Sigmoid colon (tissue), 7 donors: ENCODE data around the gene STEAP1B. TPM values are rescaled to one million over a fixed set of nuclear protein-coding genes. Genes with fewer than 3 reads are reported as not detected.

ENCODE experiments used
- DNase-seq: peaks from one replicate; pipeline ENCODE4 v3.0.0-alpha.2; 2019
- H3K27ac ChIP-seq, 4 donors: fragments of 200-600 bp; sonication (generic); one replicate each; pipeline ENCODE4 v1.5.1; 2016 to 2019; ENCODE audit warnings: mild to moderate bottlenecking in 1 of 4
- H3K27me3 ChIP-seq, 3 donors: fragments of 200-600 bp; sonication (generic); one replicate each; pipeline ENCODE4 v1.5.1; 2019; ENCODE audit warnings: mild to moderate bottlenecking in 1 of 3
- H3K36me3 ChIP-seq, 4 donors: fragments of 200-600 bp; sonication (generic); one replicate each; pipeline ENCODE4 v1.5.1; 2016 to 2019
- H3K4me1 ChIP-seq, 4 donors: fragments of 200-600 bp; sonication (generic); one replicate each; pipeline ENCODE4 v1.5.1; 2017 to 2019
- H3K4me3 ChIP-seq, 4 donors: fragments of 200-600 bp; sonication (generic); one replicate each; pipeline ENCODE4 v1.5.1; 2017 to 2019; ENCODE audit warnings: mild to moderate bottlenecking in 2 of 4, moderate library complexity in 1 of 4
- H3K9me3 ChIP-seq, 4 donors: fragments of 200-600 bp in 3 of 4; sonication (generic) in 3 of 4; one replicate each; pipeline versions ENCODE4 v1.5.1 to v1.6.1; 2013 to 2019
- EP300 ChIP-seq, 4 donors: sonication (generic); formaldehyde crosslinking; IDR thresholded peaks; one replicate each; pipeline ENCODE4 v1.6.1; 2017; ENCODE audit warnings: antibody characterized with exemption in 4 of 4
- POLR2A ChIP-seq, 2 donors: fragments of 450-650 bp; IDR thresholded peaks; one replicate each; pipeline ENCODE4 v1.6.1; 2016; ENCODE audit warnings: antibody characterized with exemption in 2 of 2, mild to moderate bottlenecking in 2 of 2, moderate library complexity in 2 of 2
- POLR2AphosphoS5 ChIP-seq, 4 donors: sonication (generic); formaldehyde crosslinking; IDR thresholded peaks; one replicate each; pipeline ENCODE4 v1.6.1; 2017; ENCODE audit warnings: antibody characterized with exemption in 4 of 4
- WGBS, 2 donors: extraction: QIAGEN DNeasy Blood & Tissue Kit; methylation state at CpG; one replicate each; pipeline ENCODE4 v1.1.7; 2013; 5-methylcytosine and 5-hydroxymethylcytosine counted together
- intact Hi-C: fragments of 100-400 bp; cut with DNase I; formaldehyde crosslinking; loops from one replicate; pipeline ENCODE4 v1.15.1; 2023
- polyA plus RNA-seq, 3 donors: library from polyadenylated mRNA; stranded (reverse); fragments of 200-250 nt; gene quantifications; one replicate each; pipeline ENCODE4 v1.2.3, GENCODE V29; 2013
- total RNA-seq, 4 donors: library from RNA; depleted of rRNA; stranded (reverse); fragments of >200 nt; gene quantifications; one replicate each; pipeline ENCODE4 v1.1.0, GENCODE V29; 2016
- TF ChIP-seq, protein P1 (sequence below), 4 experiments: fragments of 450-650 bp in 3 of 4; fragments of 200-600 bp in 1 of 4; IDR thresholded peaks; one replicate each; pipeline ENCODE4 v1.5.1; 2016 to 2019; ENCODE audit warnings: antibody characterized with exemption in 4 of 4, mild to moderate bottlenecking in 3 of 4, moderate library complexity in 2 of 4
- donor health status: healthy with polysubstance abuse.
- donor health status: Bipolar disorder and iron deficiency.
- donor health status: healthy.

The STEAP1B gene
- total and polyA plus RNA-seq, 7 donors = 0.33 to 2.1 (median 1.3) TPM; not detected in 1

DNA sequence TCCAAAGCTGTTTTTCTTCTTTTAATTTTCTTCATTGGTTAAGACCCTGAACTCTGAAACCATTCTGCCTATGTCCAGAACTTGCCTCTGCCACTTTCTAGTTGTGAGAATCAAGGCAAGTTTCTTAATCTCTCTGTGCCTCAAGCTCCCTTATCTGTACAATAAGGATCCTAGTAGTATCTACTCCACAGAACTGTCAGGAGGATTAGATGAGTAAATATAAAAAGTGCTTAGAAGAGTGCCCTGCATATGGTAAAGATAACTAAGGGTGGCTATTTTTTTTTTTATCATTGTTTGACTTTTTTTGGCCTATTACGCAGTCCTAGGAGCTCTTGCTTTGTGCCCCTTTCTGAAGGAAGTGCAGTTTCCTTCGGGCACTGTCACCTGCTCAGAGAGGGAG lies 96.6 kb downstream of the STEAP1B start:
- 96 to 97% methylated on average over 2 of the region's 2 CpGs for WGBS, 2 donors
- Histone ChIP-seq H3K4me3 (no peak overlapping the region), H3K27ac (no peak overlapping the region), H3K36me3 (no peaks in the 10 kb centered on the region), H3K9me3 (no peaks in the 10 kb centered on the region), H3K27me3 (no peaks in the 10 kb centered on the region), H3K4me1 (no peaks in the 10 kb centered on the region)
- intact Hi-C loops = no loop called here
- DNase-seq = no peak
- no peak for TF ChIP-seq POLR2AphosphoS5 (IDR thresholded peaks at IDR 0.05)
- no peak for TF ChIP-seq POLR2A (IDR thresholded peaks at IDR 0.05)
- TF ChIP-seq, protein P1, sequence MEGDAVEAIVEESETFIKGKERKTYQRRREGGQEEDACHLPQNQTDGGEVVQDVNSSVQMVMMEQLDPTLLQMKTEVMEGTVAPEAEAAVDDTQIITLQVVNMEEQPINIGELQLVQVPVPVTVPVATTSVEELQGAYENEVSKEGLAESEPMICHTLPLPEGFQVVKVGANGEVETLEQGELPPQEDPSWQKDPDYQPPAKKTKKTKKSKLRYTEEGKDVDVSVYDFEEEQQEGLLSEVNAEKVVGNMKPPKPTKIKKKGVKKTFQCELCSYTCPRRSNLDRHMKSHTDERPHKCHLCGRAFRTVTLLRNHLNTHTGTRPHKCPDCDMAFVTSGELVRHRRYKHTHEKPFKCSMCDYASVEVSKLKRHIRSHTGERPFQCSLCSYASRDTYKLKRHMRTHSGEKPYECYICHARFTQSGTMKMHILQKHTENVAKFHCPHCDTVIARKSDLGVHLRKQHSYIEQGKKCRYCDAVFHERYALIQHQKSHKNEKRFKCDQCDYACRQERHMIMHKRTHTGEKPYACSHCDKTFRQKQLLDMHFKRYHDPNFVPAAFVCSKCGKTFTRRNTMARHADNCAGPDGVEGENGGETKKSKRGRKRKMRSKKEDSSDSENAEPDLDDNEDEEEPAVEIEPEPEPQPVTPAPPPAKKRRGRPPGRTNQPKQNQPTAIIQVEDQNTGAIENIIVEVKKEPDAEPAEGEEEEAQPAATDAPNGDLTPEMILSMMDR (IDR thresholded peaks at IDR 0.05) = no peak
- no peak for TF ChIP-seq EP300 (IDR thresholded peaks at IDR 0.05)

- no peaks in the 10 kb centered on the region for H3K27me3 ChIP-seq
- no peak overlapping the region for H3K27ac ChIP-seq
- 70 to 75% methylated on average over 2 of the region's 2 CpGs for WGBS, 2 donors
- H3K4me3 ChIP-seq = no peak overlapping the region
- TF ChIP-seq, protein P1 (IDR thresholded peaks at IDR 0.05) = no peak
- TF ChIP-seq POLR2A (IDR thresholded peaks at IDR 0.05) = no peak
- TF ChIP-seq POLR2AphosphoS5 (IDR thresholded peaks at IDR 0.05) = no peak
- TF ChIP-seq EP300 (IDR thresholded peaks at IDR 0.05) = no peak
- no peak for DNase-seq
- H3K36me3 ChIP-seq = no peaks in the 10 kb centered on the region
- intact Hi-C loops = no loop called here
- H3K4me1 ChIP-seq = no peaks in the 10 kb centered on the region
- no peaks in the 10 kb centered on the region for H3K9me3 ChIP-seq
These were observed 97.7 kb downstream of the STEAP1B start for GRCh38 chr7:22402250-22402649.

- intact Hi-C loops = no loop called here
- Histone ChIP-seq H3K27ac (no peak overlapping the region), H3K36me3 (no peaks in the 10 kb centered on the region), H3K4me1 (no peaks in the 10 kb centered on the region), H3K27me3 (no peaks in the 10 kb centered on the region), H3K4me3 (no peak overlapping the region), H3K9me3 (no peaks in the 10 kb centered on the region)
- no peak for TF ChIP-seq POLR2A (IDR thresholded peaks at IDR 0.05)
- TF ChIP-seq, protein P1 (IDR thresholded peaks at IDR 0.05) = no peak
- no peak for TF ChIP-seq EP300 (IDR thresholded peaks at IDR 0.05)
- no peak for TF ChIP-seq POLR2AphosphoS5 (IDR thresholded peaks at IDR 0.05)
- DNase-seq = no peak
- 87 to 92% methylated on average over 3 of the region's 3 CpGs for WGBS, 2 donors
These were observed 98.9 kb downstream of the STEAP1B start for GRCh38 chr7:22400936-22401553.

DNA sequence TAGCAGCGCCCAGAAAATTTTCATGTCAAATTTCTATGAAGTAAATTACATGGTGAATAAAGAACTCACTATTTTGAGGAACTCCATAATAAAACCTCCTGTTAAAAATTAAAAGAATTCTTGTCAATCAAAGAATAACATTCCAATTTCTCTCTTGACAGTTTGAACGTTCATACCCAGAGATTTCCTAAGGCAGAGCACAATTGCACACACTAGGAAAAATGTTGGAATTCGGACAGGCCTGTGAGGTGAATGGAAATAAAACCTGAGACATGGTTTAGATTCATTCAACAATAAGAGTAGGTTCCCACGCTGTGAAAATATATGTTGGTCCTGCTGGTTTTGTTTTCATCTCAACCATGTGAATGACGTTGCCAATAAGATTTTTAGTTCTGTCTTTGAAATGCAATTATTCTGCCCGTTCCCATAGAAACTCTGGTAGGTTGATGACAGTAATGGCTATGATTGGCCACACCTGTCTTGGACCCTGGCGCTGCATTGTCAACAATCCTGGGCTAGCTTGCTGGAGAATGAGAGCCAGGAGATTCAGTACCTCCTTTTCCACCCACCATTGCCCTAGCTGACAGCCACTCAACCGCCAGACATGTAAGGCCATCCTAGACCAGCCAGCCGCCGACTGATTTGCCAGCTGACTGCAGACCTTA lies 99.7 kb downstream of the STEAP1B start:
- H3K4me1 ChIP-seq = no peaks in the 10 kb centered on the region
- H3K27ac ChIP-seq = no peak overlapping the region
- no peak for DNase-seq
- no peak overlapping the region for H3K4me3 ChIP-seq
- TF ChIP-seq, protein P1 (IDR thresholded peaks at IDR 0.05) = no peak
- TF ChIP-seq POLR2AphosphoS5 (IDR thresholded peaks at IDR 0.05) = no peak
- TF ChIP-seq EP300 (IDR thresholded peaks at IDR 0.05) = no peak
- no peak for TF ChIP-seq POLR2A (IDR thresholded peaks at IDR 0.05)
- H3K9me3 ChIP-seq = no peaks in the 10 kb centered on the region
- intact Hi-C loops = no loop called here
- 69 to 83% methylated on average over 10 of the region's 10 CpGs for WGBS, 2 donors
- no peaks in the 10 kb centered on the region for H3K36me3 ChIP-seq
- no peaks in the 10 kb centered on the region for H3K27me3 ChIP-seq
